Measurements from ENCODE around the gene CEP43. TPM values are rescaled to one million over a fixed set of nuclear protein-coding genes. Genes with fewer than 3 reads are reported as not detected.

The CEP43 gene
- total RNA-seq, 1 donor from 2014 or later = 78.0 TPM

DNA sequence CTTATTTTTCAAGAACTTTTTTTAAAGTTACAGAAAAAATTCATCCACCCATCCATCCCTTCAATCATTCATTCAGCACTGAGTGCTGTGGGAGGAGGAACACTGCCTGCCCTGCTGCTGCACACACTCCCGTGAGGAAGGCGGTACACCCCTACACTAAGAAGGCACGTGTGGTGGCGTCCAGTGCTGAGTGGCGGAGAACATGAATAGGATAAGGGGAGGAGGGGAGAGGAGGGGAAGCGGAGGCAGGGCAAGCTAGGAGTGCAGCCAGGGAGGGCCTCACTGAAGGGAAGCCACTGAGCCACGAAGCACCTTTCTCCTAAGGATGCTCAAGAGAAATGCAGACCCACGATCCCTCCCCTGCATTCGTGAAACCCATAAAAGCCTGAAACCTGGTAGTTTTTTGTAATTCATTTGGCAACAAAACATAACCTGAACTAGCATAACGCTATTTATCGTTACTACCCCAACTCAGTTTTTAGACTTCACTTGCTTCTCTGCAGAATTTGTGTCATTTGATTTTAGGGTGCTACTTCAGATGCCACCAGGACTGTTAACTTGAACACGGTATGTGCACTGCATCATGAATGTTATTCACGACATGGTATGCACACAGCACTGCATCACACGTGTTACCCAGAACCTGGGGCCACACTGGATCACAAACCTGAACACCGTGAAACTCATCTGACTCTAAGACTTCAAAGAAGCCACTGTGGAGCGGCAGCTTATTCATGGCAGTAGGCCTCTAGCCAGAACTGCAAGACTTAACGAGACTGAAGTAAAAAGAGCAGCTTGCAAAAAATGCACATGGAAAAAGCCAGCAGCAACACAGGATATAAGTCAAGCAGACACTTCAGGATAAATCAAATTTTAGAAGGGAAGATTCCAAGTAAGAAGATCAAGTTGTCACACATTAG, 46.4 kb upstream of the CEP43 start:
- no peaks in the 10 kb centered on the region for H3K9me3 ChIP-seq (ENCODE audit: low read depth)
- H3K27me3 ChIP-seq = peaks cover 9% of the 10 kb centered on the region
- no peak overlapping the region for H3K27ac Mint-ChIP-seq
- peaks cover 44% of the 10 kb centered on the region for H3K4me1 Mint-ChIP-seq
- DNase-seq (ENCODE audit: low spot score) = no peak
- H3K79me2 ChIP-seq (ENCODE audit: low read depth) = peaks cover 5% of the 10 kb centered on the region
- H3K9ac ChIP-seq = no peak overlapping the region
- peaks cover 14% of the 10 kb centered on the region for H3K36me3 Mint-ChIP-seq
- H3F3A ChIP-seq (ENCODE audit: low read depth) = peaks cover 4% of the 10 kb centered on the region
- H3K9me3 Mint-ChIP-seq = peaks cover 4% of the 10 kb centered on the region
- peaks cover 11% of the 10 kb centered on the region for H4K20me1 ChIP-seq (ENCODE audit: low read depth)
- H3K27me3 Mint-ChIP-seq (ENCODE audit: insufficient read depth, low read depth) = peaks cover 16% of the 10 kb centered on the region
- no peaks in the 10 kb centered on the region for H3K36me3 ChIP-seq
- H3K4me3 Mint-ChIP-seq = no peak overlapping the region
- no peak overlapping the region for H3K27ac ChIP-seq
- H2AFZ ChIP-seq (replicated peaks) = no peak overlapping the region
- H3K4me1 ChIP-seq = peaks cover 7% of the 10 kb centered on the region
- no peak for TF ChIP-seq EZH2 (IDR thresholded peaks at IDR 0.05)
- TF ChIP-seq EZH2phosphoT487 (IDR thresholded peaks at IDR 0.05) = no peak
- no peak for TF ChIP-seq CTCF (IDR thresholded peaks at IDR 0.05)
- H3K4me3 ChIP-seq = no peak overlapping the region
- no peak overlapping the region for H3K4me2 ChIP-seq

DNA sequence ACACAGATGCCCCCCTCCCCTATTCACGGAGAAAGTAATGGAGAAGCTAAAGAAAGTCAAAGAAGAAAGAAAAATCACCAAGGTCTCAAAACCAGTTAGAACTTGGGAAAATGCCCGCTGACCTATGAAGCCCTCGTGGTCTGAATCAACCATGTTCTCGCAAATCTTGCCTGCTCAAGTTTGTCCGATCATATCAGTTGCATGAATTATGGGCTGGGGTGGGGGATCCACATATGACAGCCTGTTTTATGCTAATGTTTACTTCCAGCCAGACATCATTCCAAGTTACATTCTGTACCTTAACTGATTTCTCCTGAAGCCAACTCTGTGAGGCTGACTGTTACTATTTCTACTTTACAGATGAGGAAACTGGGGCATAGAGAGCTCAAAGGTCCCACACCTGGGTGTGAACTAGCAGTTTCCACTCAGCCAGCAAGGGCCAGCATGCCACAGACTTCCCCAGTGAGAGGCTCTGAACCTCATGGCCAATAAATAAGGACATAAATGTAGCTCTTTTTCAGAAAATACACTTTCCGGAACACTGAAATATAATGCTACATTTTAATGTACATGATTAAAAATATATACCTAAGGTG, 45.0 kb upstream of the CEP43 start:
- Histone ChIP-seq H2AFZ (replicated peaks) (no peak overlapping the region), H3K4me1 (peaks cover 18% of the 10 kb centered on the region), H3K4me3 (no peak overlapping the region), H3K27ac (no peak overlapping the region), H3K27me3 (peaks cover 9% of the 10 kb centered on the region), H3K9ac (no peak overlapping the region), H3K4me2 (no peak overlapping the region), H3K79me2 (ENCODE audit: low read depth) (peaks cover 5% of the 10 kb centered on the region), H3F3A (ENCODE audit: low read depth) (peaks cover 7% of the 10 kb centered on the region), H3K9me3 (ENCODE audit: low read depth) (no peaks in the 10 kb centered on the region), H4K20me1 (ENCODE audit: low read depth) (peaks cover 11% of the 10 kb centered on the region), H3K36me3 (no peaks in the 10 kb centered on the region)
- peaks cover 50% of the 10 kb centered on the region for H3K4me1 Mint-ChIP-seq
- H3K27me3 Mint-ChIP-seq (ENCODE audit: insufficient read depth, low read depth) = peaks cover 16% of the 10 kb centered on the region
- H3K36me3 Mint-ChIP-seq = peaks cover 14% of the 10 kb centered on the region
- no peak for DNase-seq (ENCODE audit: low spot score)
- peaks cover 4% of the 10 kb centered on the region for H3K9me3 Mint-ChIP-seq
- peak overlapping the region; percentile 31 for H3K4me3 Mint-ChIP-seq
- no peak for TF ChIP-seq CTCF (IDR thresholded peaks at IDR 0.05)
- no peak for TF ChIP-seq EZH2phosphoT487 (IDR thresholded peaks at IDR 0.05)
- TF ChIP-seq EZH2 (IDR thresholded peaks at IDR 0.05) = no peak
- no peak overlapping the region for H3K27ac Mint-ChIP-seq

DNA sequence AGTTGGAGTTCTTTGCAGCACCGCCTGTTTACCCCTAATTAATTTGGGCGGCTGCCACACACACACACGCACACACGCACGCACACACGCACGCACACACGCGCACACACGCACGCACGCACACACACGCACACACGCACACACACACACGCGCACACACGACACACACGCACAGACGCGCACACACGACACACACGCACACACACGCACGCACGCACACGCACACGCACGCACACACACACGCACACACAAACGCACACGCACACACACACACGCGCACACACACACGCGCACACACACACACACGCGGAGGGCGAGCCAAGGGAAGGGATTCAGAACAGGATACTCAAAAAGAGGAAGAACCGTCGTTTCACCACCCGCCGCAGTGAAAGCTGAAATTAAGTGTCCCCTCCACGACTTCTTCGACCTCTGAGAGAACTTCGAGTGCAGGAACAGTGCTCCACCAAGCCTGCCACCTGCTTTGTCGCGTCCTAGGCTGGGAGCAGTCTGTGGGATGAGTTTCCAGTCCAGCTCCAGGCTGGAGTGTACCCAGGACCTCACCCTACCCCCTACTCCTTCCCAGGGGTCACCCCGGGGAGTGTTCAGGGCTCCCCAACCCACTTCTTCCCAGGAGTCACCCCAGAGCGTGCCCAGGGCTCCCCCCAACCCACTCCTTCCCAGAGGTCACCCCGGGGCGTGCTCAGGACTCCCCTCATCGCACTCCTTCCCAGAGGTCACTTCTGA, 43.9 kb upstream of the CEP43 start:
- peak overlapping the region; percentile 82 for H3K4me2 ChIP-seq
- no peak overlapping the region for H3K27ac ChIP-seq
- peaks cover 5% of the 10 kb centered on the region for H3K79me2 ChIP-seq (ENCODE audit: low read depth)
- H3F3A ChIP-seq (ENCODE audit: low read depth) = peaks cover 8% of the 10 kb centered on the region
- peaks cover 11% of the 10 kb centered on the region for H3K36me3 Mint-ChIP-seq
- peak overlapping the region; percentile 88 for H3K4me3 Mint-ChIP-seq
- H3K27ac Mint-ChIP-seq = peak overlapping the region; percentile 81
- H3K4me1 Mint-ChIP-seq = peaks cover 47% of the 10 kb centered on the region
- no peak overlapping the region for H2AFZ ChIP-seq (replicated peaks)
- H4K20me1 ChIP-seq (ENCODE audit: low read depth) = peaks cover 11% of the 10 kb centered on the region
- no peaks in the 10 kb centered on the region for H3K9me3 ChIP-seq (ENCODE audit: low read depth)
- peak; percentile 36 for DNase-seq (ENCODE audit: low spot score)
- TF ChIP-seq CTCF (IDR thresholded peaks at IDR 0.05) (no peak), EZH2phosphoT487 (IDR thresholded peaks at IDR 0.05) (no peak), EZH2 (IDR thresholded peaks at IDR 0.05) (no peak)
- H3K4me3 ChIP-seq = peak overlapping the region; percentile 77
- peaks cover 22% of the 10 kb centered on the region for H3K4me1 ChIP-seq
- peak overlapping the region; percentile 51 for H3K9ac ChIP-seq
- H3K27me3 ChIP-seq = peaks cover 9% of the 10 kb centered on the region
- no peaks in the 10 kb centered on the region for H3K36me3 ChIP-seq
- peaks cover 16% of the 10 kb centered on the region for H3K27me3 Mint-ChIP-seq (ENCODE audit: insufficient read depth, low read depth)
- H3K9me3 Mint-ChIP-seq = peaks cover 4% of the 10 kb centered on the region

Measured in neural progenitor cell (in vitro differentiated cells).